Activated B cell treated with CpG ODN at 0.5 μM for 24 hours (primary cell): ENCODE measurements around the gene KDM4B. TPM values are rescaled to one million over a fixed set of nuclear protein-coding genes. Genes with fewer than 3 reads are reported as not detected.

Experiments used
- ATAC-seq: fragments of 200-7000 bp; cut with Tn5 transposase; one replicate; pipeline ENCODE4 v1.10.0; 2021; ENCODE audit warnings: low read depth, mild to moderate bottlenecking, moderate library complexity
- CTCF ChIA-PET: fragments of 350-600 bp; sonication (Branson Sonifier 250); formaldehyde crosslinking; loops from one replicate; lab custom pipeline; 2021; ENCODE audit warnings: antibody characterized with exemption; lab: Charles Lee
- POLR2A ChIA-PET: fragments of 350-600 bp; sonication (Branson Sonifier 250); formaldehyde crosslinking; loops from one replicate; lab custom pipeline; 2021; ENCODE audit warnings: antibody characterized with exemption; lab: Charles Lee
- DNase-seq: peaks from one replicate; pipeline ENCODE4 v3.0.0; 2022
- H3K27ac Mint-ChIP-seq: one replicate; pipeline ENCODE4 v1.8.0; 2020; ENCODE audit warnings: mixed read lengths
- H3K27me3 Mint-ChIP-seq: one replicate; pipeline ENCODE4 v1.8.0; 2021; ENCODE audit warnings: mixed read lengths
- H3K36me3 Mint-ChIP-seq: one replicate; pipeline ENCODE4 v1.8.0; 2021; ENCODE audit warnings: low read depth, mixed read lengths
- H3K4me1 Mint-ChIP-seq: one replicate; pipeline ENCODE4 v1.8.0; 2021; ENCODE audit warnings: mixed read lengths
- H3K4me3 Mint-ChIP-seq: one replicate; pipeline ENCODE4 v1.8.0; 2020; ENCODE audit warnings: mild to moderate bottlenecking, mixed read lengths
- H3K9me3 Mint-ChIP-seq: one replicate; pipeline ENCODE4 v1.8.0; 2020; ENCODE audit warnings: mixed read lengths
- CTCF ChIP-seq: fragments of 200-600 bp; IDR thresholded peaks from one replicate; pipeline ENCODE4 v1.8.0; 2022; ENCODE audit warnings: antibody characterized with exemption, mild to moderate bottlenecking
- intact Hi-C: fragments of 100-400 bp; cut with micrococcal nuclease; formaldehyde crosslinking; loops from one replicate; pipeline ENCODE4 v1.15.1; 2024
- total RNA-seq: library from RNA; stranded (reverse); gene quantifications from 2 replicates; pipeline ENCODE4 v1.2.3, GENCODE V29; 2022

KDM4B gene
- total RNA-seq, 1 donor from 2014 or later = 88.9 TPM

GRCh38 chr19:5106971-5107370 lies 138.1 kb downstream of the KDM4B start:
- Mint-ChIP-seq H3K27me3 (no peaks in the 10 kb centered on the region), H3K4me3 (no peak overlapping the region), H3K9me3 (no peaks in the 10 kb centered on the region), H3K36me3 (peaks cover 25% of the 10 kb centered on the region), H3K4me1 (no peaks in the 10 kb centered on the region), H3K27ac (no peak overlapping the region)
- DNase-seq (no peak), ATAC-seq (no peak)
- ChIA-PET CTCF (no interaction called here), POLR2A (no interaction called here)
- intact Hi-C loops = no loop called here
- no peak for TF ChIP-seq CTCF

DNA sequence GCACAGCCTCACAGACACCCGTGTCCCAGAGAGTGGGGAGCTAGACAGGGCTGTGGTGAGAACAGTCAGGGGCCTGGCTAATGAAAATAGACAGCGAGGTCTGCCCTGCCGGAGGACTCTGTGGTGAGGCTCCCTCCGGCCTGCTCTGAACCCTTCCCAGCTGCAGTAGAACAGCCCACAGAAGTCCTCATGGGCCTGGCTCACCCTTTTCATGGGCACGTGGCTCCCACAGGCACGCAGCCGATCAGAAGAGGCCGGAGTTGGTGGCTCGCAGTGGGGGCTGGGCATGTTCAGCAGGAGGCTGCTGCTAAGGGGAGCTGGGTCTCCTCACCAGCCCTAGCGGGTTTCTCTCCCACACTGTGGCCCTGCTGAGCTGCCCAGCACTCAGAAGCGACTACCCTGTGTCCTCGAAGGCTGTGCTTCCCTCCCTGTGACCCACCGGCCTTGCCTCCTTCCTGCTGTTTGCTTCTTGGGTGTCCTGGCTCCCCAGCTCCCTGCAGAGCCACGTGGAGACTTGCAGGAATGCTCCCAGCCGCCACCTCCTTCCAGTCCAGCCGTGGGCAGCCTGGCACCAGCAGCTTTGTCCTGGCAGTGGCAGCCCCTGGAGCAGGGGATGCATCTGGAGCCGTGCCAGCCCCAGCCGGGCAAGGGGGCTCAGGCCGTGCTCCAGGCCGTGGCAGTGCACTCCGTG lies 138.7 kb downstream of the KDM4B start:
- Mint-ChIP-seq H3K9me3 (no peaks in the 10 kb centered on the region), H3K27ac (no peak overlapping the region), H3K4me3 (no peak overlapping the region), H3K36me3 (peaks cover 29% of the 10 kb centered on the region), H3K4me1 (no peaks in the 10 kb centered on the region), H3K27me3 (no peaks in the 10 kb centered on the region)
- TF ChIP-seq CTCF = no peak
- intact Hi-C loops = no loop called here
- ChIA-PET POLR2A (no interaction called here), CTCF (no interaction called here)
- no peak for DNase-seq
- ATAC-seq = no peak

DNA sequence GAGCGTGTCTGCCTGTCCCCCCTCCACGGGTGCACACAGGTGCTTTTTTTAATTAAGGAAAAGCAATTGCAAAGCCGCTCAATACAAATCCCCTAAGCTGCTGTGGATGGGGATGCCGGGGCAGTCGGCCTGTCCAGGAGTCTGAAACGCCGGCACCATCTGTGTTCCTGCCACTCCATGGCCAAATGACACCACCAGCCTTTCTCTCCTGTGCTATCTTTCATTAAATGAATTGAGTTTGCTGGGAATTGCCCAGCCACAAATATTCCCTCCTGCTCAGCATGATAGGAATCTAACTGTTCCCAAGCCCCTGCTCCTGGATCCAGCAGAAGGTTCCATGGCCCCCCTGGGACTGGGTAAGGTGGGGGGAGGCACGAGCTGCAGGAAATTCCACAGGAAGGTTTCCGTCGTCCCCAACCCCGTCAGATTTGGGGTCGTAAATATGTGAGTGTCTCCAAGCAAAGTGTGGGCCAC lies 139.2 kb downstream of the KDM4B start:
- POLR2A ChIA-PET = no interaction called here
- intact Hi-C loops = no loop called here
- no peaks in the 10 kb centered on the region for H3K9me3 Mint-ChIP-seq
- peaks cover 35% of the 10 kb centered on the region for H3K36me3 Mint-ChIP-seq
- no peak for ATAC-seq
- no peaks in the 10 kb centered on the region for H3K4me1 Mint-ChIP-seq
- no peak overlapping the region for H3K4me3 Mint-ChIP-seq
- TF ChIP-seq CTCF = no peak
- CTCF ChIA-PET = no interaction called here
- no peak overlapping the region for H3K27ac Mint-ChIP-seq
- DNase-seq = no peak
- H3K27me3 Mint-ChIP-seq = no peaks in the 10 kb centered on the region

DNA sequence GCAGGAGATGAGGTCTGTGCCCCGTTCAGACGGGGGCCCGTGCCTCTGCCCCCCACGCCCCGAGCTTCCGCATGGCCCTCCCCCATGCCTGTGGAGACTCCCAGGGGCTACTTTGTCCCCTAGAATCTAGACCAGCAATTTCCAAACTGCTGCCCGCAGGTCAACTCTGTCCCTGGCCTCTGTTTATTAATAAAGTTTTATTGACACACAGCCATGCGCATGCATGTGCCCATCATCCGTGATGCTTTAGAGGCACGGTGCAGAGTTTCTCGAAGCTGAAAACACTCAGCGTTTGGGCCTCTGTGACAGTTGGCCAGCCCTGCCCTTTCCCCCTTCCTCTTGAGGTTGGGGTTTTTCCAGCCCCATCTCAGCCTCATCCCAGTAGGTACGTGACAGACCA lies 140.0 kb downstream of the KDM4B start:
- no peak for DNase-seq
- TF ChIP-seq CTCF = no peak

GRCh38 chr19:5109560-5109959 lies 140.6 kb downstream of the KDM4B start:
- ATAC-seq (no peak), DNase-seq (no peak)
- no peak overlapping the region for H3K4me3 Mint-ChIP-seq
- TF ChIP-seq CTCF = no peak
- ChIA-PET CTCF (no interaction called here), POLR2A (interaction anchor here (0.8 kb wide), 1 partner anchor 17 kb away, joined by 3 read pairs; no protein-coding TSS in a partner anchor)
- no peak overlapping the region for H3K27ac Mint-ChIP-seq
- intact Hi-C loops = no loop called here
- H3K4me1 Mint-ChIP-seq = no peaks in the 10 kb centered on the region
- H3K27me3 Mint-ChIP-seq = no peaks in the 10 kb centered on the region
- peaks cover 35% of the 10 kb centered on the region for H3K36me3 Mint-ChIP-seq
- no peaks in the 10 kb centered on the region for H3K9me3 Mint-ChIP-seq

More for the DNA sequence above, 140.0 kb downstream of the KDM4B start:
- H3K36me3 Mint-ChIP-seq = peaks cover 35% of the 10 kb centered on the region
- H3K27me3 Mint-ChIP-seq = no peaks in the 10 kb centered on the region
- no peaks in the 10 kb centered on the region for H3K4me1 Mint-ChIP-seq
- ATAC-seq = no peak
- no peak overlapping the region for H3K27ac Mint-ChIP-seq
- H3K4me3 Mint-ChIP-seq = no peak overlapping the region
- CTCF ChIA-PET = no interaction called here
- intact Hi-C loops = no loop called here
- POLR2A ChIA-PET = no interaction called here
- H3K9me3 Mint-ChIP-seq = no peaks in the 10 kb centered on the region
